GM13976 (cell line): Measurements from ENCODE around the gene RSPH3.
A peak's percentile ranks its signal among the peaks of the same experiment; 100 is the strongest.

Source experiments
- DNase-seq: peaks from one replicate; pipeline ENCODE4 v3.0.0; 2012; ENCODE audit warnings: low spot score
- CTCF ChIP-seq: IDR thresholded peaks from 2 replicates; pipeline ENCODE4 v1.5.1; 2012; ENCODE audit warnings: borderline replicate concordance, mild to moderate bottlenecking; ENCODE audit not compliant: insufficient read depth; ENCODE audit errors: extremely low read depth, missing control alignments, control extremely low read depth
- in situ Hi-C: fragments of 300-500 bp; cut with MboI; formaldehyde crosslinking; loops from one replicate; pipeline ENCODE4 v1.12.0; 2022; ENCODE audit warnings: low sequenced_read_pairs, mixed read lengths, inconsistent platforms; ENCODE audit not compliant: unreplicated experiment

Gene RSPH3

GRCh38 chr6:158947284-158947683, 52.7 kb downstream of the RSPH3 start:
- no peak for DNase-seq
- in situ Hi-C loops, result no loop called here
- no peak for TF ChIP-seq CTCF

GRCh38 chr6:158943380-158944032, 56.5 kb downstream of the RSPH3 start:
- TF ChIP-seq CTCF, result no peak
- no peak for DNase-seq
- in situ Hi-C loops, result no loop called here

- in situ Hi-C loops, result no loop called here
- DNase-seq, result no peak
- TF ChIP-seq CTCF, result no peak
Observed at GRCh38 chr6:158942349-158942748, 57.7 kb downstream of the RSPH3 start.

GRCh38 chr6:158941246-158941645, 58.8 kb downstream of the RSPH3 start:
- no peak for TF ChIP-seq CTCF
- in situ Hi-C loops, result no loop called here
- no peak for DNase-seq

- DNase-seq, result peak; percentile 51
- in situ Hi-C loops, result no loop called here
- TF ChIP-seq CTCF, result peak; percentile 6
Observed at GRCh38 chr6:158939255-158940159, 60.5 kb downstream of the RSPH3 start.

- in situ Hi-C loops, result no loop called here
- no peak for DNase-seq
- no peak for TF ChIP-seq CTCF
Observed at GRCh38 chr6:158938811-158939254, 61.2 kb downstream of the RSPH3 start.
